DOHH2 (cell line): Measurements from ENCODE around the gene ALG3.
A peak's percentile ranks its signal among the peaks of the same experiment; 100 is the strongest.

Experiments
- H3F3A ChIP-seq: fragments of 200-600 bp; sonication (generic), shearing (Covaris generic); 2 replicates; pipeline ENCODE4 v1.6.0; 2016; ENCODE audit warnings: antibody characterized with exemption, mild to moderate bottlenecking; ENCODE audit not compliant: control insufficient read depth, insufficient read depth
- H3K27ac ChIP-seq: fragments of 200-600 bp; sonication (generic); 2 replicates; pipeline ENCODE4 v1.5.1; 2014; ENCODE audit warnings: low read depth, mild to moderate bottlenecking, low read length, moderate library complexity
- H3K27me3 ChIP-seq: fragments of 200-600 bp; sonication (generic); 2 replicates; pipeline ENCODE4 v1.6.1; 2014; ENCODE audit warnings: mild to moderate bottlenecking, low read length, mixed read lengths; ENCODE audit not compliant: control insufficient read depth
- H3K36me3 ChIP-seq: fragments of 200-600 bp; sonication (generic); 2 replicates; pipeline ENCODE4 v1.6.1; 2014; ENCODE audit warnings: mild to moderate bottlenecking, low read length, moderate library complexity, mixed read lengths; ENCODE audit not compliant: control insufficient read depth
- H3K4me1 ChIP-seq: fragments of 200-600 bp; sonication (generic); 2 replicates; pipeline ENCODE4 v1.6.1; 2014; ENCODE audit warnings: mild to moderate bottlenecking, low read length, mixed read lengths; ENCODE audit not compliant: control insufficient read depth
- H3K4me2 ChIP-seq: fragments of 200-600 bp; sonication (generic); 2 replicates; pipeline ENCODE4 v1.6.0; 2014; ENCODE audit warnings: mild to moderate bottlenecking, low read length, moderate library complexity
- H3K4me3 ChIP-seq: fragments of 200-600 bp; sonication (generic); 2 replicates; pipeline ENCODE4 v1.5.1; 2014; ENCODE audit warnings: mild to moderate bottlenecking, low read length, mixed read lengths
- H3K79me2 ChIP-seq: fragments of 200-600 bp; sonication (generic); 2 replicates; pipeline ENCODE4 v1.6.1; 2014; ENCODE audit warnings: mild to moderate bottlenecking, low read length, mixed read lengths; ENCODE audit not compliant: control insufficient read depth
- H3K9me2 ChIP-seq: fragments of 200-600 bp; sonication (generic); replicated peaks from 2 replicates; pipeline ENCODE4 v1.6.1; 2014; ENCODE audit warnings: mild to moderate bottlenecking, low read length, mixed read lengths; ENCODE audit not compliant: control insufficient read depth
- H3K9me3 ChIP-seq: fragments of 200-600 bp; sonication (generic); 2 replicates; pipeline ENCODE4 v1.6.1; 2014; ENCODE audit warnings: antibody characterized with exemption, low read length, mixed read lengths; ENCODE audit not compliant: control insufficient read depth, insufficient read depth
- H4K20me1 ChIP-seq: fragments of 200-600 bp; sonication (generic); 2 replicates; pipeline ENCODE4 v1.6.0; 2014; ENCODE audit warnings: low read depth, mild to moderate bottlenecking, antibody characterized with exemption, low read length, moderate library complexity; ENCODE audit not compliant: control insufficient read depth, insufficient read depth
- CTCF ChIP-seq: fragments of 200-600 bp; sonication (generic); IDR thresholded peaks from one replicate; pipeline ENCODE4 v1.5.1; 2014; ENCODE audit warnings: antibody characterized with exemption, mild to moderate bottlenecking, low read depth, low read length; ENCODE audit not compliant: poor library complexity, severe bottlenecking
- EZH2phosphoT487 ChIP-seq: fragments of 200-600 bp; sonication (generic); IDR thresholded peaks from 2 replicates; pipeline ENCODE4 v1.6.1; 2017; ENCODE audit warnings: borderline replicate concordance, mild to moderate bottlenecking, antibody characterized with exemption, low read length, moderate library complexity, mixed read lengths

The ALG3 gene

GRCh38 chr3:184227481-184227935 is 21.3 kb downstream of the ALG3 start:
- Histone ChIP-seq H3K27ac (no peak overlapping the region), H4K20me1 (0 out of 2 replicates have a peak, but pooled peaks cover 6% of the 10 kb centered on the region), H3K79me2 (no peaks in the 10 kb centered on the region), H3K27me3 (peaks cover 57% of the 10 kb centered on the region), H3K4me1 (peaks cover 24% of the 10 kb centered on the region), H3K4me3 (no peak overlapping the region), H3K4me2 (no peak overlapping the region), H3K9me2 (no peaks in the 10 kb centered on the region), H3K36me3 (no peaks in the 10 kb centered on the region), H3F3A (0 out of 2 replicates have a peak, but pooled peaks cover 3% of the 10 kb centered on the region), H3K9me3 (no peaks in the 10 kb centered on the region)
- no peak for TF ChIP-seq EZH2phosphoT487
- peak; percentile 83 for TF ChIP-seq CTCF

- TF ChIP-seq CTCF (no peak), EZH2phosphoT487 (no peak)
- Histone ChIP-seq H3K27ac (no peak overlapping the region), H3K4me2 (no peak overlapping the region), H3K4me3 (no peak overlapping the region), H4K20me1 (0 out of 2 replicates have a peak, but pooled peaks cover 6% of the 10 kb centered on the region), H3K9me2 (no peaks in the 10 kb centered on the region), H3K79me2 (no peaks in the 10 kb centered on the region), H3K27me3 (peaks cover 21% of the 10 kb centered on the region), H3K9me3 (no peaks in the 10 kb centered on the region), H3K36me3 (no peaks in the 10 kb centered on the region), H3F3A (no peaks in the 10 kb centered on the region), H3K4me1 (no peaks in the 10 kb centered on the region; the same call in 1 of the 2 replicates)
These were observed 24.8 kb downstream of the ALG3 start for GRCh38 chr3:184223946-184224345.

GRCh38 chr3:184222521-184222920 is 26.2 kb downstream of the ALG3 start:
- peaks cover 7% of the 10 kb centered on the region for H3K27me3 ChIP-seq

More at GRCh38 chr3:184222521-184222920, 26.2 kb downstream of the ALG3 start:
- Histone ChIP-seq H3K4me3 (no peak overlapping the region), H3K4me2 (no peak overlapping the region), H3K36me3 (no peaks in the 10 kb centered on the region), H3K27ac (no peak overlapping the region), H4K20me1 (no peaks in the 10 kb centered on the region), H3K79me2 (no peaks in the 10 kb centered on the region), H3K9me3 (no peaks in the 10 kb centered on the region), H3F3A (no peaks in the 10 kb centered on the region), H3K9me2 (no peaks in the 10 kb centered on the region), H3K4me1 (no peaks in the 10 kb centered on the region)
- TF ChIP-seq EZH2phosphoT487 = no peak
- TF ChIP-seq CTCF = no peak
